LNCAP (cell line): Measurements from ENCODE around the gene CDH4.

Experiments
- CTCF ChIP-seq: fragments of 450-650 bp; IDR thresholded peaks from 2 replicates; pipeline ENCODE4 v1.5.1; 2017; ENCODE audit warnings: mild to moderate bottlenecking

The CDH4 gene

GRCh38 chr20:61442075-61442670 lies 190.1 kb downstream of the CDH4 start:
- no peak for TF ChIP-seq CTCF

- no peak for TF ChIP-seq CTCF
Observed at GRCh38 chr20:61442718-61443117, 190.7 kb downstream of the CDH4 start.

- TF ChIP-seq CTCF = no peak
Observed at GRCh38 chr20:61443443-61444126, 191.5 kb downstream of the CDH4 start.

GRCh38 chr20:61444637-61445036 lies 192.6 kb downstream of the CDH4 start:
- no peak for TF ChIP-seq CTCF

GRCh38 chr20:61445138-61445537 lies 193.1 kb downstream of the CDH4 start:
- no peak for TF ChIP-seq CTCF

- TF ChIP-seq CTCF = no peak
Observed at GRCh38 chr20:61445741-61446140, 193.7 kb downstream of the CDH4 start.

- TF ChIP-seq CTCF = no peak
Observed at GRCh38 chr20:61447952-61448351, 195.9 kb downstream of the CDH4 start.
